HepG2 (cell line): ENCODE measurements around the gene SORL1-AS1.

Experiments used
- ATAC-seq: fragments of 200-7000 bp; cut with Tn5 transposase; 3 replicates; pipeline ENCODE4 v1.9.1; 2020; ENCODE audit warnings: mild to moderate bottlenecking, moderate library complexity
- BruUV-seq: library from RNA; stranded (reverse); fragments of 400-500 nt; replicated peaks from 2 replicates; lab custom pipeline; 2021; lab: Mats Ljungman, UMichigan
- CTCF ChIA-PET: fragments of 300-600 bp; formaldehyde crosslinking; extraction: SDS; loops from one replicate; lab custom pipeline; 2021; ENCODE audit warnings: low total read pairs, inconsistent platforms, low intra/inter-chr PET ratio; lab: Yijun Ruan, JAX
- POLR2A ChIA-PET: fragments of 350-600 bp; sonication (Branson Sonifier 250); formaldehyde crosslinking; loops from one replicate; lab custom pipeline; 2020; ENCODE audit warnings: antibody characterized with exemption, inconsistent platforms; lab: Yijun Ruan, JAX
- DNase-seq: peaks from one replicate; pipeline ENCODE4 v3.0.0-alpha.2; 2015; ENCODE audit warnings: low spot score
- FAIRE-seq: peaks from 3 replicates; lab custom pipeline; 2011; peaks lifted over from hg19 to GRCh38; lab: Jason Lieb, UNC
- H2AFZ ChIP-seq: one replicate; pipeline ENCODE4 v1.6.1; 2011; ENCODE audit warnings: low read length, inconsistent platforms
- H3K27ac ChIP-seq: fragments of 300-600 bp; 3 replicates; pipeline ENCODE4 v1.8.0; 2011; ENCODE audit warnings: mixed run types, mild to moderate bottlenecking, mixed read lengths, low read length, inconsistent platforms; ENCODE audit not compliant: insufficient read depth; ENCODE audit errors: extremely low read length
- H3K27me3 ChIP-seq, 2 experiments: fragments of 200-600 bp in 1 of 2; 2 replicates in 1 of 2; 3 replicates in 1 of 2; pipeline versions ENCODE4 v1.6.0 to v1.8.0; 2011; ENCODE audit warnings: low read length in 2 of 2, mild to moderate bottlenecking in 2 of 2, moderate library complexity in 2 of 2, inconsistent platforms in 1 of 2; ENCODE audit not compliant: insufficient read depth in 2 of 2, control insufficient read depth in 1 of 2
- H3K36me3 ChIP-seq, 2 experiments: fragments of 200-600 bp in 1 of 2; replicated peaks in 1 of 2; 2 replicates in 1 of 2; 3 replicates in 1 of 2; pipeline versions ENCODE4 v1.5.1 to v1.8.0; 2011; ENCODE audit warnings: low read length in 2 of 2, inconsistent platforms in 1 of 2; ENCODE audit not compliant: insufficient read depth in 2 of 2, control insufficient read depth in 1 of 2
- H3K4me1 ChIP-seq: 2 replicates; pipeline ENCODE4 v1.5.1; 2012; ENCODE audit warnings: low read length, inconsistent platforms; ENCODE audit not compliant: insufficient read depth
- H3K4me2 ChIP-seq: 2 replicates; pipeline ENCODE4 v1.6.0; 2011; ENCODE audit warnings: low read depth, low read length, inconsistent platforms
- H3K4me3 ChIP-seq, 3 experiments: fragments of 200-600 bp in 1 of 3; sonication (generic), shearing (Covaris generic) in 1 of 3; replicated peaks in 1 of 3; 2 replicates each; pipeline ENCODE4 v1.5.1; 2011 to 2016; ENCODE audit warnings: low read length in 3 of 3, inconsistent platforms in 2 of 3, low read depth in 2 of 3, mild to moderate bottlenecking in 2 of 3, control low read depth in 1 of 3, mixed read lengths in 1 of 3; ENCODE audit not compliant: insufficient read depth in 1 of 3
- H3K79me2 ChIP-seq: one replicate; pipeline ENCODE4 v1.6.1; 2011; ENCODE audit warnings: low read length, inconsistent platforms; ENCODE audit not compliant: insufficient read depth
- H3K9ac ChIP-seq: 2 replicates; pipeline ENCODE4 v1.6.0; 2011; ENCODE audit warnings: mild to moderate bottlenecking, low read depth, low read length, inconsistent platforms; ENCODE audit not compliant: insufficient read depth
- H3K9me3 ChIP-seq: 2 replicates; pipeline ENCODE4 v1.5.1; 2012; ENCODE audit warnings: mild to moderate bottlenecking, low read length
- H4K20me1 ChIP-seq: 2 replicates; pipeline ENCODE4 v1.6.0; 2011; ENCODE audit warnings: inconsistent platforms, mild to moderate bottlenecking, low read length, moderate library complexity; ENCODE audit not compliant: insufficient read depth
- DNMT1 ChIP-seq: sonication (generic); formaldehyde crosslinking; IDR thresholded peaks from 2 replicates; pipeline ENCODE4 v1.5.1; 2020; ENCODE audit warnings: mild to moderate bottlenecking, missing genetic modification reagents
- DPF2 ChIP-seq: sonication (generic); formaldehyde crosslinking; IDR thresholded peaks from 2 replicates; pipeline ENCODE4 v1.4.0; 2020; ENCODE audit warnings: mild to moderate bottlenecking, low read depth, missing genetic modification reagents, borderline replicate concordance
- MTF1 ChIP-seq: sonication (generic); formaldehyde crosslinking; IDR thresholded peaks from 2 replicates; pipeline ENCODE4 v1.5.0; 2020; ENCODE audit warnings: missing genetic modification reagents
- PRDM4 ChIP-seq: sonication (generic); formaldehyde crosslinking; IDR thresholded peaks from 2 replicates; pipeline ENCODE4 v1.9.0; 2021; ENCODE audit warnings: missing genetic modification reagents, borderline replicate concordance
- SRF ChIP-seq: IDR thresholded peaks from 2 replicates; pipeline ENCODE4 v1.6.1; 2011; ENCODE audit warnings: mild to moderate bottlenecking, low read depth, low read length, moderate library complexity
- ZBTB8A ChIP-seq: sonication (generic); formaldehyde crosslinking; IDR thresholded peaks from 2 replicates; pipeline ENCODE4 v1.4.0; 2020; ENCODE audit warnings: mild to moderate bottlenecking, low read depth, missing genetic modification reagents, borderline replicate concordance
- ZNF280D ChIP-seq: sonication (generic); formaldehyde crosslinking; IDR thresholded peaks from 2 replicates; pipeline ENCODE4 v1.5.1; 2020; ENCODE audit warnings: mild to moderate bottlenecking, missing genetic modification reagents
- WGBS: methylation state at CpG from one replicate; pipeline ENCODE4 v1.1.6; 2017; ENCODE audit warnings: low lambda C conversion rate; 5-methylcytosine and 5-hydroxymethylcytosine counted together
- in situ Hi-C: cut with HindIII; loops from 2 replicates; pipeline ENCODE4 v1.10.0; 2017; ENCODE audit warnings: low pct_unique_long_range_greater_than_20kb; ENCODE audit not compliant: extremely low pct_ligation_motif_present
- intact Hi-C: fragments of 100-400 bp; cut with micrococcal nuclease; formaldehyde crosslinking; loops from one replicate; pipeline ENCODE4 v1.10.0; 2022; ENCODE audit not compliant: unreplicated experiment
- TF ChIP-seq, protein P1 (sequence below): IDR thresholded peaks from 2 replicates; pipeline ENCODE4 v1.6.1; 2016; ENCODE audit warnings: mild to moderate bottlenecking, missing biosample characterization, missing genetic modification reagents

Gene SORL1-AS1

GRCh38 chr11:121418625-121419114 lies 34.1 kb downstream of the SORL1-AS1 start:
- intact Hi-C loops (no loop called here), in situ Hi-C loops (no loop called here)
- Histone ChIP-seq H3K4me1 (peaks cover 7% of the 10 kb centered on the region; the same call in 1 of the 2 replicates), H3K79me2 (no peaks in the 10 kb centered on the region), H3K27me3 (no peaks in the 10 kb centered on the region), H4K20me1 (no peaks in the 10 kb centered on the region), H3K9ac (no peak overlapping the region), H3K4me3 (no peak overlapping the region), H3K36me3 (no peaks in the 10 kb centered on the region), H3K4me2 (no peak overlapping the region), H3K9me3 (no peaks in the 10 kb centered on the region), H2AFZ (no peak overlapping the region), H3K27ac (no peak overlapping the region)
- ChIA-PET POLR2A (no interaction called here), CTCF (no interaction called here)
- DNase-seq (no peak), FAIRE-seq (no peak), ATAC-seq (peak; percentile 67)
- WGBS: 39% methylated on average over 5 of the region's 7 CpGs
- TF ChIP-seq SRF (0 out of 2 replicates have a peak, but pooled peaks have one; percentile 5), DNMT1 (CRISPR knock-in tag) (no peak), DPF2 (CRISPR knock-in tag) (no peak), ZNF280D (CRISPR knock-in tag) (no peak), ZBTB8A (CRISPR knock-in tag) (no peak), MTF1 (CRISPR knock-in tag) (no peak), PRDM4 (CRISPR knock-in tag) (no peak)
- TF ChIP-seq, protein P1, sequence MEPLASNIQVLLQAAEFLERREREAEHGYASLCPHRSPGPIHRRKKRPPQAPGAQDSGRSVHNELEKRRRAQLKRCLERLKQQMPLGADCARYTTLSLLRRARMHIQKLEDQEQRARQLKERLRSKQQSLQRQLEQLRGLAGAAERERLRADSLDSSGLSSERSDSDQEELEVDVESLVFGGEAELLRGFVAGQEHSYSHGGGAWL (CRISPR knock-in tag): no peak
- no TSS peak for BruUV-seq
